Measurements from ENCODE around the gene PTBP3. TPM values are rescaled to one million over a fixed set of nuclear protein-coding genes. Genes with fewer than 3 reads are reported as not detected.

PTBP3 gene
- total RNA-seq, 1 donor from 2014 or later = 12.7 TPM

DNA sequence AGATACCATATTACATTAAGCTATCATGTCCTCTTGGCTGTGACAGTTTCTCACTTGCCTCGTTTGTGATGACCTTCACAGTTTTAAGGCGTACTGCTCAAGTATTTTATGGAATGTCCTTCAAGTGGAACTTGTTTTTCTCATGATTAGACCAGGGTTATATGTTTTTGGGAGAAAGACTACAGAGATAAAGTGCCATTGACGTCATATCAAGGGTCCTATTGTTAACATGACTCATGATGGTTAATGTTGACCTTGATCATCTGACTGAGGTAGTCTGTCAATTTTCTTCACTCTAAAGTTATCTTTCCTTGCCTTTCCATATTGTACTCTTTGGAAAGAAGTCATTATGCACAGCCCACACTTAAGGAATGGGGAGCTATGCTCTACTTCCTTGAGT lies 17.8 kb upstream of the PTBP3 start:
- H3K36me3 ChIP-seq = no peaks in the 10 kb centered on the region
- H3K4me1 ChIP-seq = peaks cover 12% of the 10 kb centered on the region
- no peaks in the 10 kb centered on the region for H3K9me3 ChIP-seq (replicated peaks)
- intact Hi-C loops (cut with micrococcal nuclease) = no loop called here
- no peak overlapping the region for H3K27ac ChIP-seq (replicated peaks)
- no peak overlapping the region for H3K4me3 ChIP-seq
- DNase-seq = no peak
- no peak for TF ChIP-seq CTCF (IDR thresholded peaks at IDR 0.05; ENCODE audit: borderline replicate concordance)
- no peaks in the 10 kb centered on the region for H3K27me3 ChIP-seq (ENCODE audit: low read depth)

- TF ChIP-seq CTCF (IDR thresholded peaks at IDR 0.05; ENCODE audit: borderline replicate concordance) = no peak
- Histone ChIP-seq H3K27ac (replicated peaks) (peak overlapping the region; percentile 33), H3K36me3 (no peaks in the 10 kb centered on the region), H3K4me1 (peaks cover 12% of the 10 kb centered on the region), H3K4me3 (peak overlapping the region; percentile 65), H3K27me3 (ENCODE audit: low read depth) (no peaks in the 10 kb centered on the region), H3K9me3 (replicated peaks) (no peaks in the 10 kb centered on the region)
- no peak for DNase-seq
- intact Hi-C loops (cut with micrococcal nuclease) = no loop called here
Observed at GRCh38 chr9:112349008-112349333, 15.6 kb upstream of the PTBP3 start.

- Histone ChIP-seq H3K4me1 (peaks cover 12% of the 10 kb centered on the region), H3K4me3 (peak overlapping the region; percentile 65), H3K36me3 (no peaks in the 10 kb centered on the region), H3K9me3 (replicated peaks) (no peaks in the 10 kb centered on the region), H3K27me3 (ENCODE audit: low read depth) (no peaks in the 10 kb centered on the region), H3K27ac (replicated peaks) (peak overlapping the region; percentile 33)
- intact Hi-C loops (cut with micrococcal nuclease) = no loop called here
- peak; percentile 80 for DNase-seq
- no peak for TF ChIP-seq CTCF (IDR thresholded peaks at IDR 0.05; ENCODE audit: borderline replicate concordance)
Observed at GRCh38 chr9:112348257-112349007, 15.0 kb upstream of the PTBP3 start.

GRCh38 chr9:112341730-112342129 lies 8.3 kb upstream of the PTBP3 start:
- H3K4me1 ChIP-seq = no peaks in the 10 kb centered on the region
- intact Hi-C loops (cut with micrococcal nuclease) = no loop called here
- H3K9me3 ChIP-seq (replicated peaks) = no peaks in the 10 kb centered on the region
- no peaks in the 10 kb centered on the region for H3K36me3 ChIP-seq
- no peak for TF ChIP-seq CTCF (IDR thresholded peaks at IDR 0.05; ENCODE audit: borderline replicate concordance)
- H3K4me3 ChIP-seq = no peak overlapping the region
- no peak overlapping the region for H3K27ac ChIP-seq (replicated peaks)
- no peaks in the 10 kb centered on the region for H3K27me3 ChIP-seq (ENCODE audit: low read depth)
- no peak for DNase-seq

DNA sequence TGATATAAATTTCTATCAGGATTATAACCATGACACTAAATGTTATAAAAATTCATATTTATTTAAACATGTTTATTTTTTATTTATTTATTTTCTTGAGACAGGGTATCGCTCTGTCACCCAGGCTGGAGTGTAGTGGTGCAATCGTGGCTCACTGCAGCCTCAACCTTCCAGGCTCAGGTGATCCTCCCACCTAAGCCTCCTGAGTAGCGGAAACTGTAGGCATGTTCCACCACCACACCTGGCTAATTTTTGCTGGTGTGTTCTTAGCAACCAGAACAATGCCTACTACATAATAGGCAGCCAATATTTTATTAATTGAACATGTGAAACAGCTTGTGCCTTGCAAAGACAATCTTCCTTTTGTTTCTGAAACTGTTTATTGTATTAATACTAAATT lies 6.5 kb upstream of the PTBP3 start:
- no peaks in the 10 kb centered on the region for H3K4me1 ChIP-seq
- intact Hi-C loops (cut with micrococcal nuclease) = no loop called here

More for the DNA sequence above, 6.5 kb upstream of the PTBP3 start:
- no peaks in the 10 kb centered on the region for H3K9me3 ChIP-seq (replicated peaks)
- DNase-seq = no peak
- H3K4me3 ChIP-seq = no peak overlapping the region
- H3K27me3 ChIP-seq (ENCODE audit: low read depth) = no peaks in the 10 kb centered on the region
- no peaks in the 10 kb centered on the region for H3K36me3 ChIP-seq
- H3K27ac ChIP-seq (replicated peaks) = no peak overlapping the region
- no peak for TF ChIP-seq CTCF (IDR thresholded peaks at IDR 0.05; ENCODE audit: borderline replicate concordance)

Data from left ventricle myocardium inferior (tissue), 1 donor.